IMR-90 (cell line): ENCODE measurements around the gene ZBTB39. TPM values are rescaled to one million over a fixed set of nuclear protein-coding genes. Genes with fewer than 3 reads are reported as not detected.
A peak's percentile ranks its signal among the peaks of the same experiment; 100 is the strongest.

Experiments used
- ATAC-seq: fragments of 200-7000 bp; cut with Tn5 transposase; 2 replicates; pipeline ENCODE4 v1.9.1; 2020; ENCODE audit warnings: low read depth, mild to moderate bottlenecking, moderate library complexity
- BruUV-seq: library from RNA; stranded (reverse); fragments of 400-500 nt; replicated peaks from 2 replicates; lab custom pipeline; 2021; lab: Mats Ljungman, UMichigan
- CTCF ChIA-PET: fragments of 300-600 bp; formaldehyde crosslinking; extraction: SDS; loops from one replicate; lab custom pipeline; 2021; ENCODE audit warnings: antibody characterized with exemption; lab: Yijun Ruan, JAX
- POLR2A ChIA-PET: fragments of 300-600 bp; sonication (Branson Sonifier 250); formaldehyde crosslinking; loops from one replicate; lab custom pipeline; 2022; ENCODE audit warnings: antibody characterized with exemption; ENCODE audit not compliant: unreplicated experiment; lab: Charles Lee
- DNase-seq: peaks from one replicate; pipeline ENCODE4 v3.0.0; 2013
- H2AFZ ChIP-seq: replicated peaks from 2 replicates; pipeline ENCODE3; 2013; ENCODE audit warnings: low read length, mild to moderate bottlenecking; ENCODE audit not compliant: poor library complexity
- H2AK5ac ChIP-seq: 2 replicates; pipeline ENCODE4 v1.6.1; 2013; ENCODE audit warnings: low read depth, low read length, inconsistent platforms
- H2AK9ac ChIP-seq: replicated peaks from 2 replicates; pipeline ENCODE3; 2013; ENCODE audit warnings: mild to moderate bottlenecking, low read depth, low read length, moderate library complexity; ENCODE audit not compliant: poor library complexity
- H2BK120ac ChIP-seq: 2 replicates; pipeline ENCODE4 v1.6.1; 2013; ENCODE audit warnings: low read depth, low read length, inconsistent platforms
- H2BK15ac ChIP-seq: 3 replicates; pipeline ENCODE4 v1.6.1; 2013; ENCODE audit warnings: low read depth, low read length, inconsistent platforms
- H2BK20ac ChIP-seq: 2 replicates; pipeline ENCODE4 v1.6.1; 2013; ENCODE audit warnings: low read depth, mild to moderate bottlenecking, inconsistent platforms, low read length, moderate library complexity
- H2BK5ac ChIP-seq: 2 replicates; pipeline ENCODE4 v1.6.1; 2013; ENCODE audit warnings: mild to moderate bottlenecking, low read depth, low read length, inconsistent platforms; ENCODE audit not compliant: poor library complexity, severe bottlenecking
- H3K14ac ChIP-seq: replicated peaks from 2 replicates; pipeline ENCODE4 v1.6.1; 2013; ENCODE audit warnings: low read depth, low read length, inconsistent platforms
- H3K18ac ChIP-seq: 2 replicates; pipeline ENCODE4 v1.6.1; 2013; ENCODE audit warnings: low read depth, low read length, control low read depth
- H3K23ac ChIP-seq: 2 replicates; pipeline ENCODE4 v1.6.1; 2013; ENCODE audit warnings: low read depth, low read length, inconsistent platforms
- H3K27ac ChIP-seq: 2 replicates; pipeline ENCODE4 v1.5.1; 2013; ENCODE audit warnings: mild to moderate bottlenecking, control low read depth, low read length; ENCODE audit not compliant: insufficient read depth
- H3K27me3 ChIP-seq: 2 replicates; pipeline ENCODE4 v1.6.1; 2013; ENCODE audit warnings: low read length; ENCODE audit not compliant: control insufficient read depth, insufficient read depth
- H3K36me3 ChIP-seq: 2 replicates; pipeline ENCODE4 v1.6.1; 2013; ENCODE audit warnings: low read length, mixed read lengths; ENCODE audit not compliant: control insufficient read depth, insufficient read depth
- H3K4ac ChIP-seq: 2 replicates; pipeline ENCODE4 v1.6.1; 2013; ENCODE audit warnings: low read depth, low read length, inconsistent platforms
- H3K4me1 ChIP-seq: 2 replicates; pipeline ENCODE4 v1.6.1; 2013; ENCODE audit warnings: low read length, mixed read lengths; ENCODE audit not compliant: control insufficient read depth, insufficient read depth
- H3K4me2 ChIP-seq: 2 replicates; pipeline ENCODE4 v1.6.1; 2013; ENCODE audit warnings: low read depth, mild to moderate bottlenecking, control low read depth, low read length, moderate library complexity
- H3K4me3 ChIP-seq: 2 replicates; pipeline ENCODE4 v1.5.1; 2013; ENCODE audit warnings: low read depth, mild to moderate bottlenecking, control low read depth, low read length, moderate library complexity; ENCODE audit not compliant: insufficient read depth
- H3K56ac ChIP-seq: 2 replicates; pipeline ENCODE4 v1.6.1; 2013; ENCODE audit warnings: low read length, inconsistent platforms; ENCODE audit not compliant: insufficient read depth; ENCODE audit errors: extremely low read depth
- H3K79me1 ChIP-seq, 2 experiments: 2 replicates each; pipeline ENCODE4 v1.6.1; 2013; ENCODE audit warnings: low read length in 2 of 2, inconsistent platforms in 1 of 2, low read depth in 1 of 2
- H3K9ac ChIP-seq: 2 replicates; pipeline ENCODE4 v1.6.1; 2013; ENCODE audit warnings: low read depth, low read length, control low read depth
- H3K9me1 ChIP-seq: 2 replicates; pipeline ENCODE4 v1.6.1; 2013; ENCODE audit warnings: low read length, inconsistent platforms; ENCODE audit not compliant: insufficient read depth
- H3K9me3 ChIP-seq: 2 replicates; pipeline ENCODE4 v1.6.1; 2013; ENCODE audit warnings: low read length; ENCODE audit not compliant: control insufficient read depth, insufficient read depth
- H4K20me1 ChIP-seq: 2 replicates; pipeline ENCODE4 v1.6.1; 2013; ENCODE audit warnings: low read length, inconsistent platforms; ENCODE audit not compliant: insufficient read depth
- H4K5ac ChIP-seq: 2 replicates; pipeline ENCODE4 v1.6.1; 2013; ENCODE audit warnings: mild to moderate bottlenecking, low read depth, low read length, control low read depth
- H4K8ac ChIP-seq, 2 experiments: 2 replicates each; pipeline ENCODE4 v1.6.1; 2013; ENCODE audit warnings: low read depth in 2 of 2, low read length in 2 of 2, control low read depth in 1 of 2, inconsistent platforms in 1 of 2
- H4K91ac ChIP-seq: 2 replicates; pipeline ENCODE4 v1.6.1; 2013; ENCODE audit warnings: low read depth, low read length, inconsistent platforms; ENCODE audit not compliant: insufficient read depth
- CEBPB ChIP-seq: IDR thresholded peaks from 2 replicates; pipeline ENCODE4 v1.6.1; 2012; ENCODE audit warnings: low read depth, low read length, improper control_type of control experiment
- CHD1 ChIP-seq: IDR thresholded peaks from 2 replicates; pipeline ENCODE4 v1.6.1; 2012; ENCODE audit warnings: low read depth, low read length, improper control_type of control experiment
- FOS ChIP-seq: fragments of 150-350 bp; IDR thresholded peaks from 2 replicates; pipeline ENCODE4 v1.6.1; 2016; ENCODE audit warnings: low read depth, low read length
- MAFK ChIP-seq: IDR thresholded peaks from 2 replicates; pipeline ENCODE4 v1.6.1; 2012; ENCODE audit warnings: low read depth, low read length, improper control_type of control experiment
- MAZ ChIP-seq: IDR thresholded peaks from 2 replicates; pipeline ENCODE4 v1.6.1; 2012; ENCODE audit warnings: low read depth, mild to moderate bottlenecking, low read length, improper control_type of control experiment, moderate library complexity, borderline replicate concordance
- MXI1 ChIP-seq: IDR thresholded peaks from 2 replicates; pipeline ENCODE4 v1.6.1; 2012; ENCODE audit warnings: low read depth, mild to moderate bottlenecking, low read length, moderate library complexity, borderline replicate concordance
- NFE2L2 ChIP-seq: fragments of 150-350 bp; IDR thresholded peaks from 2 replicates; pipeline ENCODE4 v1.6.1; 2016; ENCODE audit warnings: low read depth, mild to moderate bottlenecking, low read length
- POLR2A ChIP-seq: IDR thresholded peaks from 2 replicates; pipeline ENCODE4 v1.6.1; 2012; ENCODE audit warnings: mild to moderate bottlenecking, low read depth, low read length
- RAD21 ChIP-seq: IDR thresholded peaks from 2 replicates; pipeline ENCODE4 v1.6.1; 2012; ENCODE audit warnings: low read length, improper control_type of control experiment
- RCOR1 ChIP-seq: IDR thresholded peaks from 2 replicates; pipeline ENCODE4 v1.6.1; 2012; ENCODE audit warnings: mild to moderate bottlenecking, low read length, improper control_type of control experiment; ENCODE audit not compliant: insufficient replicate concordance
- SMC3 ChIP-seq: fragments of 150-350 bp; IDR thresholded peaks from 2 replicates; pipeline ENCODE4 v1.6.1; 2016; ENCODE audit warnings: low read depth, mild to moderate bottlenecking, antibody characterized with exemption, low read length, moderate library complexity
- WGBS, 2 experiments: methylation state at CpG; one replicate each; pipeline versions ENCODE4 v1.1.5 to v1.1.7; 2013; ENCODE audit warnings: missing lambda C conversion rate in 2 of 2; ENCODE audit not compliant: insufficient read length in 1 of 2; ENCODE audit errors: extremely low coverage in 2 of 2; 5-methylcytosine and 5-hydroxymethylcytosine counted together
- dilution Hi-C: fragments of 300-500 bp; cut with HindIII; formaldehyde crosslinking; loops from one replicate; pipeline ENCODE4 v1.14.3; 2018; ENCODE audit warnings: low sequenced_read_pairs; ENCODE audit not compliant: unreplicated experiment
- in situ Hi-C: fragments of 300-500 bp; cut with MboI; formaldehyde crosslinking; loops from 3 replicates; pipeline ENCODE4 v1.14.3; 2019; ENCODE audit warnings: low sequenced_read_pairs, inconsistent platforms, mixed read lengths
- intact Hi-C: fragments of 100-400 bp; cut with micrococcal nuclease; formaldehyde crosslinking; loops from 2 replicates; pipeline ENCODE4 v1.10.0; 2022
- polyA plus RNA-seq, 3 experiments: library from polyadenylated mRNA; depleted of rRNA; stranded (reverse); fragments of >200 nt; gene quantifications; 2 replicates each; pipeline ENCODE4 v1.2.3, GENCODE V29; 2012; ENCODE audit warnings: low replicate concordance in 1 of 3
- total RNA-seq: library from RNA; depleted of rRNA; stranded (reverse); fragments of >200 nt; gene quantifications from 2 replicates; pipeline ENCODE4 v1.2.3, GENCODE V29; 2012
- TF ChIP-seq, protein P1 (sequence below): fragments of 150-350 bp; IDR thresholded peaks from 2 replicates; pipeline ENCODE4 v1.6.1; 2016; ENCODE audit warnings: low read depth, mild to moderate bottlenecking, low read length, moderate library complexity, borderline replicate concordance
- TF ChIP-seq, protein P2 (sequence below): fragments of 150-350 bp; IDR thresholded peaks from 2 replicates; pipeline ENCODE4 v1.6.1; 2017; ENCODE audit warnings: mild to moderate bottlenecking, antibody characterized with exemption, low read length, low read depth

The ZBTB39 gene
- total and polyA plus RNA-seq, 2 of the 4 experiments (the other 2 are of a cell fraction), result 4.0 to 5.2 TPM

DNA sequence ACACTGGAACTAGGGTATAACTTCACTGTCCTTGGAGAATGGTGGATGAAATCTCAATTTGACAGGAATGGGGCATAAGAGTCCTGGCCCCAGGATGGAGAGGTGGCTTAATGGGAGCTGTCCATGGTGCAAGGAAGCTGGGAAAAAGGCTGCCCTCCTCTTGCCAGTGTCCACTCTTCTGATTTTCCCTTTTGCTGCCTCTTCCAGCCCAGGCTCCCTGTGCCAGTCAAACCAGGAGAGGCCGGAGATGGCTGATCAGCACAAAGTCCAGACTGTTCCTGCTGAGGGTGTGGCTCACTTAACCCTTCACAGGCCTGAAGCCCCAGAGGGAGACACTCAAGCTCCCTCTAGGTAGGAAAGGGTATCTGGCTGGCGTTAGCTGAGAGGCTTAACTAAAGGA lies 43.5 kb upstream of the ZBTB39 start, which contains the start of gene MYO1A:
Gene MYO1A (minus strand): TSS at position 240 of the 400 bp plus-strand sequence. CDS start 1,806 bp downstream, outside the sequence.
- H3K23ac ChIP-seq, result no peak within 1 kb of the TSS
- ATAC-seq (peak; percentile 73), DNase-seq (peak; percentile 19)
- no TSS peak for BruUV-seq
- H3K9me1 ChIP-seq, result no peaks in the 10 kb centered on the region; the same call in 1 of the 2 replicates
- no peaks in the 10 kb centered on the region for H3K9me3 ChIP-seq
- peaks cover 14% of the 10 kb centered on the region for H3K27me3 ChIP-seq
- no peak within 1 kb of the TSS for H2AK9ac ChIP-seq
- no peak within 1 kb of the TSS for H2BK5ac ChIP-seq
- no peak within 1 kb of the TSS for H3K9ac ChIP-seq
- H3K14ac ChIP-seq, result no peak within 1 kb of the TSS
- in situ Hi-C loops, result loop anchor here (5.0 kb wide), 1 partner anchor 33 kb away; the partner anchor contains the start of gene TAC3
- no peak within 1 kb of the TSS for H3K4me2 ChIP-seq
- H3K18ac ChIP-seq, result no peak within 1 kb of the TSS
- no peak within 1 kb of the TSS for H4K5ac ChIP-seq
- H2AK5ac ChIP-seq, result no peak within 1 kb of the TSS
- ChIA-PET CTCF (interaction anchor here (1.2 kb wide), 1 partner anchor 20 kb away, joined by 3 read pairs; no protein-coding TSS in a partner anchor), POLR2A (no interaction called here)
- no peak within 1 kb of the TSS for H2AFZ ChIP-seq
- H3K27ac ChIP-seq, result no peak within 1 kb of the TSS
- no peaks in the 10 kb centered on the region for H3K36me3 ChIP-seq
- WGBS, 2 experiments, result 60% methylated on average over 1 of the region's 2 CpGs; no CpG with 5 or more reads in 1 of the 2 experiments
- H4K8ac ChIP-seq, result no peak within 1 kb of the TSS
- H3K4me1 ChIP-seq, result peaks cover 3% of the 10 kb centered on the region; the same call in 1 of the 2 replicates
- TF ChIP-seq POLR2A (no peak), RCOR1 (no peak), MAFK (no peak), CEBPB (no peak), SMC3 (no peak), CHD1 (no peak), MAZ (no peak), FOS (no peak), RAD21 (no peak), NFE2L2 (no peak), MXI1 (no peak)
- TF ChIP-seq, protein P1, sequence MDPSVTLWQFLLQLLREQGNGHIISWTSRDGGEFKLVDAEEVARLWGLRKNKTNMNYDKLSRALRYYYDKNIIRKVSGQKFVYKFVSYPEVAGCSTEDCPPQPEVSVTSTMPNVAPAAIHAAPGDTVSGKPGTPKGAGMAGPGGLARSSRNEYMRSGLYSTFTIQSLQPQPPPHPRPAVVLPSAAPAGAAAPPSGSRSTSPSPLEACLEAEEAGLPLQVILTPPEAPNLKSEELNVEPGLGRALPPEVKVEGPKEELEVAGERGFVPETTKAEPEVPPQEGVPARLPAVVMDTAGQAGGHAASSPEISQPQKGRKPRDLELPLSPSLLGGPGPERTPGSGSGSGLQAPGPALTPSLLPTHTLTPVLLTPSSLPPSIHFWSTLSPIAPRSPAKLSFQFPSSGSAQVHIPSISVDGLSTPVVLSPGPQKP, result no peak
- TF ChIP-seq, protein P2, sequence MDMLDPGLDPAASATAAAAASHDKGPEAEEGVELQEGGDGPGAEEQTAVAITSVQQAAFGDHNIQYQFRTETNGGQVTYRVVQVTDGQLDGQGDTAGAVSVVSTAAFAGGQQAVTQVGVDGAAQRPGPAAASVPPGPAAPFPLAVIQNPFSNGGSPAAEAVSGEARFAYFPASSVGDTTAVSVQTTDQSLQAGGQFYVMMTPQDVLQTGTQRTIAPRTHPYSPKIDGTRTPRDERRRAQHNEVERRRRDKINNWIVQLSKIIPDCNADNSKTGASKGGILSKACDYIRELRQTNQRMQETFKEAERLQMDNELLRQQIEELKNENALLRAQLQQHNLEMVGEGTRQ, result no peak
- peaks cover 10% of the 10 kb centered on the region; the same call in 1 of the 2 replicates for H4K20me1 ChIP-seq
- no peak within 1 kb of the TSS for H2BK15ac ChIP-seq
- no peak within 1 kb of the TSS for H3K56ac ChIP-seq
- H3K79me1 ChIP-seq, result no peaks in the 10 kb centered on the region
- H2BK120ac ChIP-seq, result no peak within 1 kb of the TSS
- no peak within 1 kb of the TSS for H3K4ac ChIP-seq
- dilution Hi-C loops, result no loop called here
- no peak within 1 kb of the TSS for H3K4me3 ChIP-seq
- no peak within 1 kb of the TSS for H2BK20ac ChIP-seq
- intact Hi-C loops, result no loop called here
- H4K91ac ChIP-seq, result no peak within 1 kb of the TSS
